GM19467 (cell line): ENCODE results near the gene LOXHD1.

Source experiments
- ATAC-seq: cut with Tn5 transposase; IDR thresholded peaks from one replicate; pipeline ENCODE4 v1.9.1; 2021; ENCODE audit warnings: mild to moderate bottlenecking, moderate library complexity; ENCODE audit not compliant: unreplicated experiment

Gene LOXHD1

DNA sequence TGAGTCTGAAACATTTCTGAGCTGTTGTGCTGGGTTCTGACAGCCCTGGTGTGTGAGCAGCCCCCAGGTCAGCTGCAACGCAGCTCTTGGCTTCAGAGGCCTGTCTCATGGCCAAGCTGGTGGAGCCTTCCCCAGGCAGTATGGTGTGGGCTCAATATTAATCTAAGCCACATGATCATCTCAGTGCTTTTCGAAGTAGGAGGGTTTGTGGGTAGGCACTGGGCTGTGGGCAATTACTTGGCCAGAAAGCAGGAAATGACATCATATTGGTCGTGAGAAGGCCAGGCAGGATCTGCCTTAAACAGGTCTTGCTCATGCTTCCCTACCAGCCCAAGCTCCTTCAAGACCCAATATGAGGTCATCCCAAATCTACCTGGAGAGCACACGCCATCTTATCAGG lies 26.9 kb downstream of the LOXHD1 start:
- no peak for ATAC-seq

DNA sequence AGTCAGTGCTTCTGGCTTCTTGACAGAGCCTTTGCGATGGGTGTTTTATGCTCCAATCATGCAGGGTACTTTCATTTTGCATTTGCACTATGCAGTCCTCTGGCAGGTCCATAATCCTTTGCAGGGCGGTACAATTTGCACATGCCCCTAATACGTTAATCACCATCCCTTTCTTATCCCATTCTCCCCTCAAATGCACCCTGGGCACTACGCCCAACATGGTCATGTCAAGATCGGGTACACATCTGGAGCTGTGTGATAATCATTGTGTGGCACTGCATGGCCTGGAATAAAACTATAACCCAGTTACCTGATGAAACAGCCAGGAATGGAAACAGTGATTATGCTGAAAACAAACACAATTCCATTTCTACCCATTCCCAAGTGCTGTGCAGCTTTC lies 27.7 kb downstream of the LOXHD1 start:
- no peak for ATAC-seq

DNA sequence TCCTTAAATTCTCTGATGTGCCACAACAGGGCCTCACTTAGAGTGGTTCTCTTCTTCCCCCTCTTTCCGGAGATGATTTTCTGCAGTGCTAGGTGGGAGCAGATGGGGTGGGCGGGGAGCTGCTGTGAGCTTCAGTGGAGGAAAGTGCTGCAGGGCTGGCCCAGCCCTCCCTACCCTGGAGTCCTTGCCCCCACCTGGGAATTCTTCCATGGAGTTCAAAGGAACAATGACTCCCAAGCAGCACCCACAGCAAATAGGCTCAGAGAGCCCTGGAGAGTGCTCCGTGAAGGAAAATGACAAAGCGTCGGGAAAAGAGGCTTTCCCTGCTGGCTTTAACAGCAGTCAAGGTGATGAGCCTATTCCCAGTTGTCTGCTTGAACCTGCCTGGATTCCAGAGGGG lies 28.8 kb downstream of the LOXHD1 start:
- ATAC-seq = no peak

DNA sequence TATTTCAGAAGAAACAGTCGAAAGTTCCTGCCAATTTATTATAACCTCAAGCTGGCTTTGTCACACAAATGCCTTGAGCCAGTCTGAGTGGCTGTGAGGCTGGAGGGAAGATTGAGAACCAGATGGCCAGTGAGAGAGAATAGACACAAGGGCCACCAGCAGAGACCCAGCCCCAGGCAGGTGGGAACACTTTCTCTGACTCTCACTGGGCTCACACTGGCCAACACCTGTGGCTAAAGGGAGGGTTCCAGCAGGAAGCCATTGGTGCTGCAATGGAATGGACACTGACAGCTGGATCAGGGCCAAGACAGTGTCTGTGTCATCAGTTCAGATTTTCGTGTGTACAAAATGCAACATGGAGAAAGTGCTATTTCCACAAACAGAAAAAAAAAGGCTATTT lies 29.9 kb downstream of the LOXHD1 start:
- no peak for ATAC-seq

DNA sequence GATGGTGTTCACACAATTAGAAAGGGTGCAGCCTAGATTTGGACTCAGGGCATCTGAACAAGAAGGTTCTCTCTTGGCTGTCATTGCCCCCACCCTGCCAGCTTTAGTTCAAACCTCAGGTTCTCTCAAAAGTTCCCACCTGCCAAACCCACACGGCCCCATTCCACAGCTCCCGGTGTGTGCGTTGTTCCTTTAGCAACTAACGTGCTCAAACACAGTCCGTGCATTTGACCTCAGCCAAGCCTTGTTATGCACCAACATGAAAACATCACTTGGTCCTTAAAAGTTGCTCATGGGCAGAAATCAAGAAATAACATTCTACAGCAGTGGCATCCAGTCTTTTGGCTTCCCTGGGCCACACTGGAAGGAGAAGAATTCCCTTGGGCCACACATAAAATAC lies 32.0 kb downstream of the LOXHD1 start:
- no peak for ATAC-seq

DNA sequence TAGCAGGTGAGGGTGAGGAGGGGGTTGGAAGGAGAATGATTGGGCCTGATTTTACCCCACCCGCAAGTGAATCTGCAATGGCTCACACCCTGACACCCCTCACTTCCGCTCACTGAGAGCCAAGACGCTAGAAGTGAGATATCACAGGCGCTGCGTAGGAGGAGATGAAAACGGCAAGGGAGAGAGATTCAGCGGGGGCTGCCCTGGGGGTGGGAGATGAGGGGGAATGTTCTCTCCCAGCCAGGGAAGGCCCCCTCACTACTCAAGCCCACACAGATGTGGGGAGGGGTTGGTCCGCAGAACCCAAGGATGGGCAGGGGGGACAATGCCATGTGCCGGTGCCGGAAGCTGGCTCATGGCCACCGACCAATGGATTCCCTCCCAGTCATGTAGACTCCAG lies 32.9 kb downstream of the LOXHD1 start:
- ATAC-seq = no peak

DNA sequence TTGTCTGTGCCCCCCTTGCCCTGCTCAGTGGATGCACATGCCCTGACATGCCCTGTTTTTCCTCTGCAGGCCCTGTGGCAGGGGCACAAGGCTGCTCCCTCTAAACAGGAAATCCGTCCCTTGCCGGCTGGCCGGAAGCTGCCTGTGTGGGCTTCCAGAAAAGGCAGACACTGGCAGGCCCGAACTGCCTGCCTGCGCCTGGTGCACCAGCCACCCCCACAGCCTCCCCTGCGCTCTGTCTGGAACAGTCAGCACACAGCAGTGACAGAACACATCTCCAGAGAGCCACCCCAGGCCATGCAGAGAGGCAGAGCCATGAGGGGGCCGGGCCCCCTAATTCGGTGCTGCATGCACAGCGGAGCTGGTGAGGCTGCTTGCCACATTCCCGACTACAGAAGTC lies 33.5 kb downstream of the LOXHD1 start:
- no peak for ATAC-seq

DNA sequence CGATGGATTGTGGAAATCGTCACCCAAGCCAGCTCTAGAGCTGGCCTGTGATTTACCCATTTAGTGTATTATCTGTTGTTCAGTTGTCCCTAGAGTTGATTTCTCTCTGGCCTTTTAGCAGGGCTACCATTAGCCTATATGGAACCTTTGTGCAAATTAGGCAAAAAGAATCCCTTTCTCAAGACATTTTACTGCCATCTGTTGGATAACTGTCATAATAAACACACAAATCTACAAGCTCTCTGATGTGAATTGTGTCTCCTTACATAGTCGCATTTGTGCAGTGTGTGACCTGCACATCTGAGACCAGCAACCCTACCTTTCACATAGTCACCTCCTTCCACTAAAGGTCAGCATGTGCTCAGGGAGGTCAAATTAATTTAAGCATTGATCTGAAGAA lies 34.0 kb downstream of the LOXHD1 start:
- ATAC-seq = no peak

DNA sequence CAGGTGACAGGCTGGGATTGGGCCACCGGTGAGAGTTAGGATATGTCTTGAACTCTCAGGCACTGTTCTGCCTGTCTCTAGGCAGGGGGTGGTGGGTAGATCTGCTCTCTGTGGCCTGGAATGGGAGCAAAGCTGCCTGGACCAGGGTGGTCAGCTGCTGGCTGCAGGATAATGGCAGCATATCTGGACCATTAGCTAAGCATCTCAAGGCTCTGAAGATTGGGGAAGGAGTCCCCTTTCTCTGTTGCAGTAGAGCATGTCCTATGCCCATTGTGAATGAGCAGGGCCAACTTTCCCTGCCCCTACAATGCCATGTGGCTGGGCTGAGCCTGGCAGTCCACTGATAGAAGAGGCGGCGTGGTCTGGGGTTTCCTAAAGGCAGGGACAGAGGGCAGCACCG lies 34.6 kb downstream of the LOXHD1 start:
- ATAC-seq = no peak

DNA sequence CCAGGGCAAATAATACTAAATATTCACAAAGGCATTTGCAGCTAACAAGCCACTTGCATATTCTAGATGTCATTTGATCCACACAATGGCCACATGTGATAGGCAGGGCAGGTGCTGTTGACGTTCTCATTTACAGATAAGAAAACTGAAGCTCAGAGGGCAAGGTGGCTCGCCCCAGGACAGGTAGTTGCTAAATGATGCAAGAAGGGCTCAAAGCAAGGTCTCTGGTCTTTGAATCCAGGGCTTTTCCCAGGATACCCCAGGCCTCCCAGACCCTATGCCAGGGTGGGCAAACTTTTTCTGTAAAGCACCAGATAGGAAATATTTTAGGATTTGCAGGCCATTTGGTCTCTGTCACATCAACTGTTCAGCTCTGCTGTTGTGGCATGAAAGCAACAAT lies 35.1 kb downstream of the LOXHD1 start:
- no peak for ATAC-seq

DNA sequence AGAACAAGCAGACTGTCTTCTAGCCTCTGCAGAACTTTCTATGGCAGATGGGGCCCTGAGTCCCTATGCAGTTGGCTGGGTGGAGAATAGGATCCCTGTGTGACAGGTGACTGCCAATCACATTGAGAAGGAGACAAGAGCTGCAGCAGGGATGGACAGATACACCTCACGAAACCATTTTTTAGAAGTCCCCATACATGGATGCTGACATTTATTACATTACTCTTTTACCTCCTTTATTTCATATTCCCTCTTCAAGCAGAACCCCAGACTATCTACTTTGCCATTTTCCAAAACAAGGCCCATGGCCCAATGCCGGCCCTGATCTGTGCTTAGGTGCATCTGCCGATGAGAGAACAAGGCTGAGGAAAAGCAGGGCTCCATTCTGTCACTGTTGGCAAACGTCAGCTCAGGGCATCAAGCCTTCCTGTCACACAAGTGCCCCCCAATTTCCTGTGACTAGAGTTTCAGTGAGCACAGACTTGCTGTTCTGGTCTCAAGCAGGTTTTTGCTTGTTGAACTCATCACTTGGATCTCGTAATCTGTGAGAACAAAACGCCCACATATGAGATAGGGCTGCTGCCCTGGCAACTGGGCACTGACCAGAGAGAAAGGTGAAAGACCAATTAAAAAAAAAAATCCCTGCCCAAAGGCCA lies 35.8 kb downstream of the LOXHD1 start:
- ATAC-seq = no peak

DNA sequence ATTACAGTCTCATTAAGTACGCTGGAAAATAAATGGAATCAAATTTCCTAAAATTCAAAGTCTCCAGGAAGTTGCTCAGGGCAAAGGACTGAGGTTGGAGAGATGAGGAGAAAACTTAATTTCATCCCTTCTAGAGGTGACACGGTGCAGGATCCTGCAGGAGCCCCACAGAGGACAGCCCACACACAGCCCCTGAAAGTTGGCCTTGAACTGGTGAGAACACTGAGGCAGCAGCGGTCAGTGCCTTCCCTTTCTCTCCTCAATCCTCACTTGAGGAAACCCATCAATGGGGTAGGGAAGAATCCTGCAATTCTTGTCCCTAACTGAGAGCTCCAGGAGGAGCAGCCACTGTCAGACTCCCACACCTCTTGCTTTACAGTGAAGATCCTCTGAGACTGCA lies 37.5 kb downstream of the LOXHD1 start:
- no peak for ATAC-seq

DNA sequence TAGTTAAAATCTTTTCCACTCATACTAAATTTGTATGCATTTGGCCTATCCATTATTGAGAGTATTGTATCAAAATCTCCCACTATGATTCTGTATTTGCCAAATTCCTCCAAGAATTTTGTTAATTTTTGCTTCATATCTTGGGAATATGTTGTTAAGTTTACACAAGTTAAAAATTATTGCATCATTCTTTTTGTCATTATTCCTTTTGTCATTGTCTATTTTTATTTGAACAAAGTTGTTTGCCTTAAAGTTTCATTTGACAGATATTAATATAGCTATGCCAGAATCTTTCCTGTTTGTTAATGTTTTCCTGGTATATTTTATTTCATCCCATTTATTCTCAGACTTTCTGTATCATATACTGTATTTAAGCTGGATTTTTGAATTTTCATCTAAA lies 41.3 kb downstream of the LOXHD1 start:
- no peak for ATAC-seq

DNA sequence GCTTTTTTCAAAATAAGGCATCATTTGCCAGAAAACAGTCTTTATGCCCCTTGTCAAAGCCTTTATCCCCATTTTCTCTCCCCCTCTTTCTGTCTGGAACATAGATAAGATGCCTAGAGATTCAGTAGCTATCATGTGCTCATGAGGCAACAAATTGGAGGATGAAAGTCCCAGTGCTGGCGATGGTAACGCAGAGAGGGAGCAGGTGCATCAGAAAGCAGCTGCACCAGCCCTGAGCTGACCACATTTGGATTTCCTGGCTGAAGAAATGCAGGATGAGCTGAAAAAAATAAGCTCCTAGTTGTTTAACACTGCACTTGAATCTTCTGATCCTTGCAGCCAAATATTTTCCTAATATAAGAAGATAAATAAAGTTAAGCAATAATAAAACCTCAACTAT lies 48.0 kb downstream of the LOXHD1 start:
- no peak for ATAC-seq

DNA sequence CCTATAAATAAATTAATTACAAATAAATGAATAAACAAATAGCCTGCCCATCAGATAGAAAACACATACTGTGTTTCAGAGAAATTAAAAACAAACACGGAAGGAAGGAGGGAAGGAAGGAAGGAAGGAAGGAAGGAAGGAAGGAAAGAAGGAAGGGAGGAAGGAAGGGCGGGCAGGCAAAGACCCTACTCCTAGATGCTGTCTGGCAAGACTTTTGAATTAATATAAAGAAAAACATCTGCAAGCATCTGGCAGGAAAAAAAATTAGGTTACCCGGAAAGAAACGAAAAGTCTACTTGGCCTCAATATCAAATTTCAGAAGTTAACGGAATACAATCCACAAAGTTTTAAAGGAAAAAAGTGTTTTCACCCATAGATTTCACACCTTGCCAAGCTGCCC lies 49.1 kb downstream of the LOXHD1 start:
- ATAC-seq = no peak

DNA sequence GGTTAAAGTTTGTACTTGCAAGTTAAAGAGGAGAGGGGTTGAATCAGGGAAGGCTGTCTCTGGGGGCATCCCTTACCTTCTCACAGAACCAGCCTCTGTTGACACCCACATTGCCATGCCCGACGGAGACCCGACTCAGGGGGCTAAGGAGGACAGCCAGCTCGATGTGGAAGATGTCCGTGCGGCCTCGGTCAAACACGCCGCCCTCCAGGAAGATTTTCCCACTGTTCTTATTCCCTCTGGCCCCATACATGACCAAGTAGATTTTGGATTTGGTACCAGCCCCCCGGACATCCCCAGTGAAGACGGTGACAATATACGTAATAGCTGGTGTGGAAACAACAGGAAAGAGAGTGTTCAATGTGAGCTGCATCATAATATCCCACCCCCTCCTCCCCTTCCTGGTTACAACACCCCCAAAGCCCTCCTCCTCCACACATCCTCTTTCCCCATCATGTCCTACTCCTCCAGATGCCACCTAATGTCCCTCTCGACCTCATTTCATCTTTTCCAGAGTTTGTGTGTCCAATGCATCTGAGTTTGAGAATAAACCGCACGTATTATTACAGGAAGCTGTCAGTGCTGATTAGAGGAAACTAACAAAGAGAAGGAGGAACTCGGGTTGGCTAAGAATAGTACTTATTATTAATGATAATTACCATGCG lies 55.7 kb downstream of the LOXHD1 start:
- ATAC-seq = no peak

DNA sequence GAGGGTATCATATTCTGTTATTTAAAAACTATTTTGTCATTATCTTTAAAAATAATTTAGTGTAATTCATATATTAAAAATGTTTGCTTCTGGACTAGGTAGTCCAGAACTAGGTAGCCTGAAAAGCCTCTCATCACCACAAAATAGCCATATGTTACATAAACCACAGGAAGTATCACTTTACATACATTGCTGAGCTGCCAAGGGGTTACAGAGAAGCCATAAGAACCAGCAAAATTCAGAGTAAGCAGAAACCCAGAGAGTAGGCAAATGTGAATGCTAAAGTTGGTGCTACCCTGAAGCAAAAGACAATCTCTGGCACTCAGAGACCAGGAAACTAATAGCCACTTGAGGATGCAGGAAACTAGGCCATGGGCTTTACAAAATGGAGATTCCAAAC lies 60.9 kb downstream of the LOXHD1 start:
- ATAC-seq = no peak

DNA sequence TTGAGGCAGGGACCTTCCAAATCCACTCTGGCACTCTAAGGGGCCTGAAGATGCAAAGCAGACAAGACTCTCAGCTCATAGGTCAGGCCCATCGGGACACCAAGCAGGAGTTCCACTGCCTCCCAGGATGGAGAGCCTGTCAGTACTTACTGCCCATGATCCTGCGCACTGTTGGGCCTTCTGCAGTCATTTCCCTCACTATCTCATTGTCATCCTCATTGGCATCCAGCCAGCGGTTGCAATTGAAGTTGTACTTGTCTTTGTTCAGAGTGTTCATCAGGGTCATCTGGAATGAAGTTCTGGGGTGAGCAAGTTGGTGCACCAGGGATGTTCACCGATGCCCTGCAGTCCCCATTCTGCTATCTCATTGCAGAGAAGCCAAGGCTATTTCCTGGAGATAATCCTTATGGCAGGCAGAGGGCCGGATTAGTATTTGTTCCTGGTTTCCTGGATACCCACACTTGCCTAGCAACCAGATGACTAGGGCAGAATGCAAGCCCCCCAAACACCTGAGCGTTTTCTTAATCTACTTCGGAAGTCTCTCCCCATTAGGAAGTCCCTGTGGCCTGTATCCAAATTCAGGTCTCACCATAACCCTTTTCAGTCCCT lies 65.1 kb downstream of the LOXHD1 start:
- no peak for ATAC-seq

DNA sequence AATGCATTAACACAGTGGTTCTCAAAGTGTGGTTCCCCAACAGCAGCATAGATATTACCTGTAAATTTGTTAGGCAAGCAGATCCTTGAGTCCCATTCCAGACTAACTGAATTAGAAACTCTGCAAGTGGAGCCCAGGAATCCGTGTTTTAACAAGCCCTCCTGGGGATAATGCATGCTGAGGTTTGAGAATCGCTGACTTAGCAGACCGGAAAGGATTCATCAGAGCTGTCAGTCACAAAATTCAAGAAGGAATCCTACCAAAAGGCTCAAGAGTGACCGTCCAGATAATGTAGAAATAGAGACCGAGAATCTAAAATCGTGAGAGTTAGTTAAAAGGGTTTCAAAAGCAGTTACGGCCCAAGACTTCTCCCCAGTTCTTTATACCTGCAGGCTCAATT lies 66.9 kb downstream of the LOXHD1 start:
- no peak for ATAC-seq

DNA sequence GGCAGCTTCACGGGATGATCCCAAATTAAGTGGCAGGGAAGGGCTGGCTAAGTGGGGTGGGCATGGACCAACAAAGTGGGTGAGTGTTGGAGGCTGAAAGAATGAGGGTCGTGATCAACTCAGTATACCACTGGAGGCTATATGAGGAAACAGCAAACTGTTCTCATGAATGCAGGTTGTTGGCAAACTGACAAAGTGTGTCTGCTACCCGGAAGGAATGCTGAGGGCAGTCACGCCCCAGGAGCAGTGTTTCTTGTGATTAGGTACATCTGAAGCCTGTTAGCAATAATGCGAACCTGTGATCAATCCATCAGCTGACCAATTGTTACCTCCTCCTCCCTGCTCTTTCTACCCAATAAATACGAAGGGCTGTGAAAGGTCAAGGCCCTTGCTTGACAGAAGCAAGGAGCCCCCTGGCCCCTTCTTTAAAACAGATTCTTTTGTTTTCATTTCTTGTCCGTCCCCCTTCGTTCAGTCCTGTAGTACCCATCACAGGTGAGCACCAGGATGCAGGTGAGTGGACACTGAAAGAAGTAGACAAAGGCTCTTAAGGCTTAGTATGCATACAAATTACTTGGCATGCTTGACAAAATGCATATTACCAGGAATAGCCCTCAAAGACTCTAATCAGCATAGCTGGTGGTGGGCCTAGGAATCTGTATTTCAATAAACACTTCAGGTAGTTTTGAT lies 67.9 kb downstream of the LOXHD1 start:
- no peak for ATAC-seq

DNA sequence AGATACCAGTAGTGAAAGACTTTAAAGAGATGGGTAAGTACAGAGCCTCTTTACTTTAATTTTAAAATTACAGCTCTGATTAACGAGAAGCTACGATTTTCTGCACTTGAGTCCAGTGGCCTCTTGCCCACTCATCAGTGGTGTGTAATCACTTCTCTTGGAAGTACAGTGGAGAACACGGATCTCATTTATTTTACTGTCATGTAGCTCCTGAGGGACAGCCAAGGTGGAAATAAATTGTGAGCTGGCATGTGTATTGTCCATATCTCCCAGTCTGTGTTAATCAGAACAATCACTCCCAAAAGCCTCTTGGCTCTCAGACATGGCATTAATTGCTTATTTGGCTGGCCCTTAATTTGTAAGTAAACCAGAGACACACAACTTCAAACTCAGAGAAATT lies 69.4 kb downstream of the LOXHD1 start:
- no peak for ATAC-seq

DNA sequence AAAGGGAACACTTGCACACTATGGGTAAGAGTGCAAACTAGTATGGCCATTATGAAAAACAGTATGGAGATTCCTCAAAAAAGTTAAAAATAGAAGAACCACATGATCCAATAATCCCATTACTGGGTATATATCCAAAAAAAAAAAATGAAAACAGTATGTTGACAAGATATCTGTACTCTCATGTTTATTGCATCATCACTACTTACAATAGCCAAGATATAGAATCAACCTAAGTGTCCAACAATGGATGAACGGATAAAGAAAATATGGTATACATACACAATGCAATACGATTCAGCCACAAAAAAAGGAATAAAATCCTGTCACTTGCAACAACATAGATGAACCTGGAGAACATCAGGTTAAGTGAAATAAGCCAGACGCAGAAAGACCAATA lies 73.3 kb downstream of the LOXHD1 start:
- no peak for ATAC-seq
